A673 (cell line): ENCODE measurements around the gene ADAM12.

Experiments used
- CTCF ChIP-seq: fragments of 300-800, 200-600 bp; sonication (generic); conservative IDR thresholded peaks from 2 replicates; pipeline ENCODE4 v1.5.1; 2017; ENCODE audit warnings: low read depth, mild to moderate bottlenecking, antibody characterized with exemption, low read length, moderate library complexity, mixed read lengths
- EZH2 ChIP-seq: fragments of 200-600 bp; sonication (generic); IDR thresholded peaks from 2 replicates; pipeline ENCODE4 v1.6.1; 2017; ENCODE audit warnings: borderline replicate concordance, low read depth, mild to moderate bottlenecking, mixed read lengths, antibody characterized with exemption, low read length; ENCODE audit not compliant: poor library complexity, severe bottlenecking

- TF ChIP-seq CTCF (no peak), EZH2 (no peak)
Observed at GRCh38 chr10:126264102-126265018, 123.9 kb downstream of the ADAM12 start.
